Astrocyte of the cerebellum (primary cell): Measurements from ENCODE around the gene PTAR1.
"Not testable (repeated sequence)": the region's sequence is repeated elsewhere in the genome, so short reads cannot be mapped to it uniquely, and the experiment has no call there.

Source experiments
- DNase-seq: peaks from one replicate; pipeline ENCODE4 v3.0.0-alpha.2; 2011; ENCODE audit warnings: low read depth
- H3K4me3 ChIP-seq: 2 replicates; pipeline ENCODE4 v1.5.1; 2011; ENCODE audit warnings: mild to moderate bottlenecking, low read depth, low read length, moderate library complexity
- CTCF ChIP-seq: IDR thresholded peaks from 2 replicates; pipeline ENCODE4 v1.5.1; 2012; ENCODE audit warnings: low read length, low read depth, moderate library complexity, mild to moderate bottlenecking; ENCODE audit errors: missing control alignments
- in situ Hi-C: cut with HindIII; loops from 2 replicates; pipeline ENCODE4 v1.10.0; 2017; ENCODE audit warnings: low sequenced_read_pairs

The PTAR1 gene

GRCh38 chr9:69768716-69769115, 8.9 kb upstream of the PTAR1 start:
- no peak for TF ChIP-seq CTCF
- H3K4me3 ChIP-seq, result no peak overlapping the region
- DNase-seq, result no peak
- in situ Hi-C loops, result no loop called here

GRCh38 chr9:69768101-69768500, 8.3 kb upstream of the PTAR1 start:
- no peak for TF ChIP-seq CTCF
- in situ Hi-C loops, result no loop called here
- H3K4me3 ChIP-seq, result no peak overlapping the region
- DNase-seq, result no peak

- H3K4me3 ChIP-seq, DNase-seq, in situ Hi-C loops: not testable (repeated sequence)
Observed at GRCh38 chr9:69763862-69764261, 4.1 kb upstream of the PTAR1 start.

GRCh38 chr9:69762527-69762926, 2.7 kb upstream of the PTAR1 start:
- no peak for DNase-seq
- in situ Hi-C loops, result no loop called here
- no peak overlapping the region for H3K4me3 ChIP-seq
- no peak for TF ChIP-seq CTCF

GRCh38 chr9:69760278-69760610, 433 bp upstream of the PTAR1 start:
- TF ChIP-seq CTCF, result no peak
- H3K4me3 ChIP-seq, result peak overlapping the region; percentile 71

GRCh38 chr9:69759021-69759420, 790 bp downstream of the PTAR1 start:
- no peak for DNase-seq
- in situ Hi-C loops, result no loop called here
- H3K4me3 ChIP-seq, result peak overlapping the region; percentile 71
- no peak for TF ChIP-seq CTCF

More at GRCh38 chr9:69760278-69760610, 433 bp upstream of the PTAR1 start:
- in situ Hi-C loops, result no loop called here
- DNase-seq, result no peak

GRCh38 chr9:69757996-69758675, 1.7 kb downstream of the PTAR1 start:
- peak overlapping the region; percentile 71 for H3K4me3 ChIP-seq

More at GRCh38 chr9:69757996-69758675, 1.7 kb downstream of the PTAR1 start:
- no peak for TF ChIP-seq CTCF
- in situ Hi-C loops, result no loop called here
- peak; percentile 59 for DNase-seq
